GM03348 (cell line): ENCODE results near the gene MT1A.
A peak's percentile ranks its signal among the peaks of the same experiment; 100 is the strongest.

ENCODE experiments used
- DNase-seq: peaks from one replicate; pipeline ENCODE4 v3.0.0; 2012; ENCODE audit warnings: low spot score

Gene MT1A

GRCh38 chr16:56632156-56632847 is 6.2 kb upstream of the MT1A start, which contains the start of gene MT1M:
Gene MT1M (plus strand): TSS chr16:56632659. CDS start chr16:56632732, 73 bp downstream.
- DNase-seq = peak; percentile 76

GRCh38 chr16:56632848-56633365 is 5.6 kb upstream of the MT1A start:
- DNase-seq = no peak

- no peak for DNase-seq
These were observed 4.9 kb upstream of the MT1A start for GRCh38 chr16:56633535-56633934.

- no peak for DNase-seq
These were observed 3.6 kb upstream of the MT1A start for GRCh38 chr16:56634715-56635440.

- no peak for DNase-seq
These were observed 3.0 kb upstream of the MT1A start for GRCh38 chr16:56635441-56635967.

GRCh38 chr16:56636616-56637413 is 1.7 kb upstream of the MT1A start:
- no peak for DNase-seq

GRCh38 chr16:56639045-56639444 is 579 bp downstream of the MT1A start:
- DNase-seq = no peak

- no peak for DNase-seq
These were observed 1.6 kb downstream of the MT1A start for GRCh38 chr16:56640076-56640475.

GRCh38 chr16:56641166-56641565 is 2.7 kb downstream of the MT1A start:
- DNase-seq = no peak

GRCh38 chr16:56643080-56643778 is 4.8 kb downstream of the MT1A start:
- peak; percentile 67 for DNase-seq

GRCh38 chr16:56643833-56644232 is 5.4 kb downstream of the MT1A start:
- no peak for DNase-seq

- no peak for DNase-seq
These were observed 6.8 kb downstream of the MT1A start for GRCh38 chr16:56645311-56645710.

GRCh38 chr16:56645838-56646237 is 7.4 kb downstream of the MT1A start:
- DNase-seq = no peak

- DNase-seq = no peak
These were observed 9.4 kb downstream of the MT1A start for GRCh38 chr16:56647641-56648431.

- no peak for DNase-seq
These were observed 10.8 kb downstream of the MT1A start for GRCh38 chr16:56649271-56649670.

GRCh38 chr16:56649820-56650219 is 11.4 kb downstream of the MT1A start:
- DNase-seq = no peak

GRCh38 chr16:56651586-56651985 is 13.1 kb downstream of the MT1A start, which contains the start of gene MT1B:
Gene MT1B (plus strand): TSS chr16:56651886. CDS start chr16:56651954, 68 bp downstream.
- no peak for DNase-seq

GRCh38 chr16:56652600-56652999 is 14.1 kb downstream of the MT1A start:
- DNase-seq = no peak

- DNase-seq = no peak
These were observed 14.8 kb downstream of the MT1A start for GRCh38 chr16:56653218-56653617.

GRCh38 chr16:56657555-56658326 is 19.3 kb downstream of the MT1A start, which contains the start of gene MT1F:
Gene MT1F (plus strand): TSS chr16:56657959. CDS start chr16:56658059, 100 bp downstream.
- DNase-seq = peak; percentile 32
